Neural cell (in vitro differentiated cells): ENCODE results near the gene ESRP2. TPM values are rescaled to one million over a fixed set of nuclear protein-coding genes. Genes with fewer than 3 reads are reported as not detected.

Experiments
- H2AFZ ChIP-seq: fragments of 200-600, 300-800 bp; sonication (generic), shearing (Covaris generic); 2 replicates; pipeline ENCODE4 v1.6.0; 2014; ENCODE audit warnings: low read depth, mild to moderate bottlenecking, antibody characterized with exemption, low read length, moderate library complexity
- H3F3A ChIP-seq: fragments of 200-600 bp; shearing (Covaris generic); 2 replicates; pipeline ENCODE4 v1.6.1; 2016; ENCODE audit warnings: mild to moderate bottlenecking, moderate library complexity, mixed read lengths, antibody characterized with exemption, low read length; ENCODE audit not compliant: insufficient read depth, poor library complexity, severe bottlenecking
- H3K27ac ChIP-seq: fragments of 200-600, 300-800 bp; sonication (generic), shearing (Covaris generic); 2 replicates; pipeline ENCODE4 v1.5.1; 2014; ENCODE audit warnings: mild to moderate bottlenecking, low read length, moderate library complexity
- H3K27me3 ChIP-seq: fragments of 300-800, 200-600 bp; sonication (generic), shearing (Covaris generic); 2 replicates; pipeline ENCODE4 v1.6.0; 2014; ENCODE audit warnings: mild to moderate bottlenecking, low read depth, low read length, moderate library complexity; ENCODE audit not compliant: insufficient read depth
- H3K36me3 ChIP-seq: fragments of 300-800, 200-600 bp; sonication (generic), shearing (Covaris generic); 2 replicates; pipeline ENCODE4 v1.5.1; 2014; ENCODE audit warnings: mild to moderate bottlenecking, antibody characterized with exemption, low read length, moderate library complexity; ENCODE audit not compliant: insufficient read depth
- H3K4me2 ChIP-seq: fragments of 300-800, 200-600 bp; sonication (generic), shearing (Covaris generic); 2 replicates; pipeline ENCODE4 v1.6.0; 2014; ENCODE audit warnings: mild to moderate bottlenecking, low read length
- H3K4me3 ChIP-seq: fragments of 300-800, 200-600 bp; sonication (generic), shearing (Covaris generic); 2 replicates; pipeline ENCODE4 v1.5.1; 2014; ENCODE audit warnings: mild to moderate bottlenecking, low read length, moderate library complexity
- H3K79me2 ChIP-seq: fragments of 200-600 bp; shearing (Covaris generic); replicated peaks from 2 replicates; pipeline ENCODE4 v1.6.0; 2014; ENCODE audit warnings: mild to moderate bottlenecking, low read length, moderate library complexity; ENCODE audit not compliant: insufficient read depth
- H3K9ac ChIP-seq: fragments of 300-800, 200-600 bp; sonication (generic), shearing (Covaris generic); 2 replicates; pipeline ENCODE4 v1.6.1; 2016; ENCODE audit warnings: mild to moderate bottlenecking, low read length, mixed read lengths
- H3K9me2 ChIP-seq: fragments of 200-600 bp; shearing (Covaris generic); 2 replicates; pipeline ENCODE4 v1.6.1; 2016; ENCODE audit warnings: mild to moderate bottlenecking, low read length, mixed read lengths; ENCODE audit not compliant: insufficient read depth
- H3K9me3 ChIP-seq: fragments of 200-600, 300-800 bp; sonication (generic), shearing (Covaris generic); 2 replicates; pipeline ENCODE4 v1.6.1; 2016; ENCODE audit warnings: mild to moderate bottlenecking, mixed run types, low read length, moderate library complexity, mixed read lengths
- H4K20me1 ChIP-seq: fragments of 200-600 bp; shearing (Covaris generic); 2 replicates; pipeline ENCODE4 v1.6.1; 2016; ENCODE audit warnings: mild to moderate bottlenecking, mixed run types; ENCODE audit not compliant: insufficient read depth
- CTCF ChIP-seq: fragments of 450-650 bp; IDR thresholded peaks from 2 replicates; pipeline ENCODE4 v1.5.1; 2014; ENCODE audit warnings: antibody characterized with exemption, mild to moderate bottlenecking, moderate library complexity; ENCODE audit not compliant: poor library complexity, severe bottlenecking
- EP300 ChIP-seq: fragments of 450-650 bp; conservative IDR thresholded peaks from 2 replicates; pipeline ENCODE4 v1.6.1; 2014; ENCODE audit warnings: antibody characterized with exemption, mild to moderate bottlenecking, moderate library complexity; ENCODE audit not compliant: poor library complexity, severe bottlenecking
- EZH2 ChIP-seq: fragments of 200-600, 300-800 bp; shearing (Covaris generic), sonication (generic); IDR thresholded peaks from 2 replicates; pipeline ENCODE4 v1.6.1; 2014; ENCODE audit warnings: antibody characterized with exemption, low read length, borderline replicate concordance, mild to moderate bottlenecking; ENCODE audit not compliant: insufficient read depth, poor library complexity, severe bottlenecking
- MXI1 ChIP-seq: fragments of 450-650 bp; conservative IDR thresholded peaks from 2 replicates; pipeline ENCODE4 v1.6.1; 2014; ENCODE audit warnings: antibody characterized with exemption, mild to moderate bottlenecking; ENCODE audit not compliant: poor library complexity, severe bottlenecking
- POLR2AphosphoS5 ChIP-seq: IDR thresholded peaks from 2 replicates; pipeline ENCODE4 v1.6.1; 2012
- RAD21 ChIP-seq: fragments of 450-650 bp; conservative IDR thresholded peaks from 2 replicates; pipeline ENCODE4 v1.6.1; 2014; ENCODE audit warnings: antibody characterized with exemption, mild to moderate bottlenecking, moderate library complexity
- REST ChIP-seq: IDR thresholded peaks from 2 replicates; pipeline ENCODE4 v1.6.1; 2012; ENCODE audit warnings: borderline replicate concordance
- SMC3 ChIP-seq: fragments of 450-650 bp; conservative IDR thresholded peaks from 2 replicates; pipeline ENCODE4 v1.6.1; 2014; ENCODE audit warnings: antibody characterized with exemption, mild to moderate bottlenecking, moderate library complexity; ENCODE audit not compliant: poor library complexity
- TAF1 ChIP-seq: IDR thresholded peaks from 2 replicates; pipeline ENCODE4 v1.6.1; 2012; ENCODE audit warnings: low read depth
- polyA plus RNA-seq: library from polyadenylated mRNA; depleted of rRNA; stranded (reverse); fragments of >200 nt; gene quantifications from 2 replicates; pipeline ENCODE4 v1.2.3, GENCODE V29; 2014

The ESRP2 gene
- polyA plus RNA-seq, 1 donor from 2014 or later: not detected

- Histone ChIP-seq H3F3A (peaks cover 3% of the 10 kb centered on the region), H3K36me3 (no peaks in the 10 kb centered on the region), H3K79me2 (no peaks in the 10 kb centered on the region), H3K27me3 (no peaks in the 10 kb centered on the region), H4K20me1 (no peaks in the 10 kb centered on the region), H3K4me3 (peak overlapping the region; percentile 97), H2AFZ (peak overlapping the region; percentile 49), H3K4me2 (no peak overlapping the region), H3K9me3 (no peaks in the 10 kb centered on the region), H3K9ac (peak overlapping the region; percentile 81), H3K9me2 (no peaks in the 10 kb centered on the region), H3K27ac (peak overlapping the region; percentile 40)
- TF ChIP-seq EP300: no peak
- no peak for TF ChIP-seq POLR2AphosphoS5
- TF ChIP-seq SMC3: no peak
- TF ChIP-seq TAF1: no peak
- TF ChIP-seq EZH2: no peak
- no peak for TF ChIP-seq REST
- no peak for TF ChIP-seq MXI1
- no peak for TF ChIP-seq RAD21
- TF ChIP-seq CTCF: no peak
These were observed 27.7 kb upstream of the ESRP2 start for GRCh38 chr16:68263559-68264127.

GRCh38 chr16:68259007-68259825 lies 23.3 kb upstream of the ESRP2 start:
- no peaks in the 10 kb centered on the region for H3K9me3 ChIP-seq
- no peak overlapping the region for H3K27ac ChIP-seq
- no peaks in the 10 kb centered on the region for H3K36me3 ChIP-seq
- no peaks in the 10 kb centered on the region for H3K27me3 ChIP-seq
- H2AFZ ChIP-seq: no peak overlapping the region
- no peak for TF ChIP-seq RAD21
- TF ChIP-seq TAF1: no peak
- TF ChIP-seq POLR2AphosphoS5: no peak
- TF ChIP-seq EZH2: no peak
- no peak for TF ChIP-seq CTCF
- no peak for TF ChIP-seq SMC3
- TF ChIP-seq MXI1: no peak
- TF ChIP-seq EP300: no peak
- no peak for TF ChIP-seq REST
- no peaks in the 10 kb centered on the region for H3K79me2 ChIP-seq
- H3K9ac ChIP-seq: no peak overlapping the region
- no peak overlapping the region for H3K4me2 ChIP-seq
- no peaks in the 10 kb centered on the region for H4K20me1 ChIP-seq
- H3K4me3 ChIP-seq: no peak overlapping the region
- peaks cover 3% of the 10 kb centered on the region for H3F3A ChIP-seq
- no peaks in the 10 kb centered on the region for H3K9me2 ChIP-seq
